Chondrocyte (in vitro differentiated cells): ENCODE measurements around the gene HDAC9. TPM values are rescaled to one million over a fixed set of nuclear protein-coding genes. Genes with fewer than 3 reads are reported as not detected.

Source experiments
- DNase-seq: peaks from one replicate; pipeline ENCODE4 v3.0.0; 2021; ENCODE audit warnings: mixed read lengths, low spot score
- H3K27ac Mint-ChIP-seq: one replicate; pipeline ENCODE4 v1.8.0; 2021; ENCODE audit warnings: mild to moderate bottlenecking, moderate library complexity, mixed read lengths; ENCODE audit not compliant: unreplicated experiment
- H3K27me3 Mint-ChIP-seq: 2 replicates; pipeline ENCODE4 v1.8.0; 2021; ENCODE audit warnings: low read depth, mixed read lengths
- H3K36me3 Mint-ChIP-seq: 2 replicates; pipeline ENCODE4 v1.8.0; 2021; ENCODE audit warnings: low read depth, mixed read lengths
- H3K4me1 Mint-ChIP-seq: 2 replicates; pipeline ENCODE4 v1.8.0; 2021; ENCODE audit warnings: low read depth, mild to moderate bottlenecking, mixed read lengths
- H3K4me3 Mint-ChIP-seq: one replicate; pipeline ENCODE4 v1.8.0; 2021; ENCODE audit warnings: mild to moderate bottlenecking, moderate library complexity, mixed read lengths; ENCODE audit not compliant: unreplicated experiment
- H3K9me3 Mint-ChIP-seq: 2 replicates; pipeline ENCODE4 v1.8.0; 2021; ENCODE audit warnings: low read depth, mixed read lengths
- CTCF ChIP-seq: fragments of 200-600 bp; sonication (generic); IDR thresholded peaks from 2 replicates; pipeline ENCODE4 v1.5.0; 2021; ENCODE audit warnings: antibody characterized with exemption, mild to moderate bottlenecking, moderate library complexity
- total RNA-seq: library from RNA; stranded (reverse); gene quantifications from 3 replicates; pipeline ENCODE4 v1.2.1, GENCODE V29; 2021

HDAC9 gene
- total RNA-seq, 1 donor from 2014 or later: 5.9 TPM

GRCh38 chr7:18558910-18559309, 63.4 kb downstream of the HDAC9 start:
- no peak for DNase-seq
- no peak for TF ChIP-seq CTCF
- no peaks in the 10 kb centered on the region for H3K36me3 Mint-ChIP-seq
- H3K27me3 Mint-ChIP-seq: no peaks in the 10 kb centered on the region
- H3K4me3 Mint-ChIP-seq: no peak overlapping the region
- no peak overlapping the region for H3K27ac Mint-ChIP-seq
- peaks cover 38% of the 10 kb centered on the region for H3K4me1 Mint-ChIP-seq
- H3K9me3 Mint-ChIP-seq: no peaks in the 10 kb centered on the region

- Mint-ChIP-seq H3K4me3 (no peak overlapping the region), H3K27me3 (no peaks in the 10 kb centered on the region), H3K9me3 (no peaks in the 10 kb centered on the region), H3K27ac (no peak overlapping the region), H3K36me3 (no peaks in the 10 kb centered on the region), H3K4me1 (peaks cover 32% of the 10 kb centered on the region)
- no peak for TF ChIP-seq CTCF
- no peak for DNase-seq
Measured at GRCh38 chr7:18559756-18560155, 64.2 kb downstream of the HDAC9 start.

- Mint-ChIP-seq H3K9me3 (no peaks in the 10 kb centered on the region), H3K4me3 (no peak overlapping the region), H3K4me1 (peaks cover 2% of the 10 kb centered on the region), H3K36me3 (no peaks in the 10 kb centered on the region), H3K27ac (no peak overlapping the region), H3K27me3 (no peaks in the 10 kb centered on the region)
- no peak for DNase-seq
- no peak for TF ChIP-seq CTCF
Measured at GRCh38 chr7:18564779-18565178, 69.2 kb downstream of the HDAC9 start.

GRCh38 chr7:18565337-18565736, 69.8 kb downstream of the HDAC9 start:
- no peak for TF ChIP-seq CTCF
- Mint-ChIP-seq H3K27ac (no peak overlapping the region), H3K4me3 (no peak overlapping the region), H3K9me3 (no peaks in the 10 kb centered on the region), H3K36me3 (no peaks in the 10 kb centered on the region), H3K27me3 (no peaks in the 10 kb centered on the region), H3K4me1 (peaks cover 2% of the 10 kb centered on the region)
- no peak for DNase-seq

- Mint-ChIP-seq H3K4me3 (no peak overlapping the region), H3K4me1 (peaks cover 6% of the 10 kb centered on the region), H3K36me3 (no peaks in the 10 kb centered on the region), H3K27ac (no peak overlapping the region), H3K27me3 (no peaks in the 10 kb centered on the region), H3K9me3 (no peaks in the 10 kb centered on the region)
- TF ChIP-seq CTCF: no peak
- no peak for DNase-seq
Measured at GRCh38 chr7:18566205-18566604, 70.7 kb downstream of the HDAC9 start.
